Thyroid gland (tissue), 4 donors: ENCODE results near the gene LRIG1. TPM values are rescaled to one million over a fixed set of nuclear protein-coding genes. Genes with fewer than 3 reads are reported as not detected.

Source experiments
- DNase-seq, 2 donors: peaks; one replicate each; pipeline ENCODE4 v3.0.0-alpha.2; 2019
- H3K27ac ChIP-seq, 3 donors: fragments of 200-600 bp; sonication (generic); 1 replicate in 2 of 3; 2 replicates in 1 of 3; pipeline ENCODE4 v1.5.1; 2016 to 2019; ENCODE audit warnings: mild to moderate bottlenecking in 1 of 3, moderate library complexity in 1 of 3
- H3K27me3 ChIP-seq: fragments of 200-600 bp; sonication (generic); one replicate; pipeline ENCODE4 v1.5.1; 2019
- H3K36me3 ChIP-seq, 2 donors: fragments of 200-600 bp; sonication (generic); one replicate each; pipeline ENCODE4 v1.5.1; 2016 to 2019
- H3K4me1 ChIP-seq, 2 donors: fragments of 200-600 bp; sonication (generic); one replicate each; pipeline ENCODE4 v1.5.1; 2017 to 2019
- H3K4me3 ChIP-seq, 3 donors: fragments of 200-600 bp; sonication (generic); replicated peaks in 1 of 3; 1 replicate in 2 of 3; 2 replicates in 1 of 3; pipeline ENCODE4 v1.5.1; 2016; ENCODE audit warnings: mild to moderate bottlenecking in 1 of 3
- H3K9me3 ChIP-seq: fragments of 200-600 bp; sonication (generic); one replicate; pipeline ENCODE4 v1.5.1; 2017
- POLR2A ChIP-seq, 2 donors: fragments of 450-650 bp; IDR thresholded peaks; one replicate each; pipeline ENCODE4 v1.6.1; 2017; ENCODE audit warnings: antibody characterized with exemption in 2 of 2, mild to moderate bottlenecking in 2 of 2, moderate library complexity in 1 of 2
- WGBS, 2 donors: methylation state at CpG; one replicate each; pipeline ENCODE4 v1.1.5; 2017; 5-methylcytosine and 5-hydroxymethylcytosine counted together
- intact Hi-C: fragments of 100-400 bp; cut with DNase I; formaldehyde crosslinking; loops from one replicate; pipeline ENCODE4 v1.15.1; 2023
- total RNA-seq, 4 donors: library from RNA; depleted of rRNA; stranded (reverse); fragments of >200 nt; gene quantifications; one replicate each; pipeline ENCODE4 v1.2.3, GENCODE V29; 2016
- TF ChIP-seq, protein P1 (sequence below), 6 experiments: fragments of 200-600 bp in 3 of 6; fragments of 450-650 bp in 3 of 6; sonication (generic) in 3 of 6; IDR thresholded peaks; one replicate each; pipeline ENCODE4 v1.5.1; 2016 to 2019; ENCODE audit warnings: antibody characterized with exemption in 6 of 6, mild to moderate bottlenecking in 2 of 6, inconsistent platforms in 1 of 6, moderate library complexity in 1 of 6

Gene LRIG1
- total RNA-seq, 4 donors from 2014 or later: 45.8 to 69.7 (median 61.7) TPM

DNA sequence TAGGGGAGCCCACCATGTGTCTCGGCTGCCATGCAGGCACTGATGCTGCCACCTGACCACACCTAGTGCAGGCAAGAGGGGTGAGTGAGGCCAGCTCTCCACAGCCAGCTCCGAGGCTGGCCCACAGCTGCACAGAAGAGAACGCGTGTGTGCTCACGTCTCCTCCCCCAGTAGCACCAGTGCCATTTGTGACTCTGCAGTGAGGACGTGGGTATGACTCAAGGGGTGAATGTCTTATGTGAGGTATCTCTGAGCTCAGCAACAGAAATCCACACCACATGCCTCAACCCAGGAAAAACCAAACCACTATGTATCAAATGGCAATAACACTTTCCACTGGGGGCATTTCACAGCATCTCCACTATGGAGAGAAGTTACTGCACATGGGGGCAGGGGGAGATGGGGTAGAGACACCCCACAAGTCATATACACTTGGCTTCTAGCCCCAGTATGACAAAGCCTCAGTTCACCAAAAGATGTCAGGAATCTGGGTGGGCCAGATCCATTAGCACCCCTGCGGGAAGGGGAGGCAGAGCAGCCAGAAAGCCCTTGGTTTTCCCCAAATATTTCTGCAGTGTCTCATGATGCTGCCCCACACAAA, 87.6 kb downstream of the LRIG1 start:
- no peak for DNase-seq
- H3K36me3 ChIP-seq: peaks cover 13 to 16% of the 10 kb centered on the region in 2 donors
- no peaks in the 10 kb centered on the region for H3K27me3 ChIP-seq
- intact Hi-C loops: loop anchor here (5.0 kb wide), 1 partner anchor 89 kb away; the partner anchor contains the start of gene LRIG1
- H3K4me3 ChIP-seq: no peak overlapping the region
- no peaks in the 10 kb centered on the region for H3K9me3 ChIP-seq
- WGBS, 2 donors: 92 to 94% methylated on average over 2 to 5 of the region's 7 CpGs
- peaks cover 6 to 7% of the 10 kb centered on the region in 2 donors for H3K4me1 ChIP-seq
- TF ChIP-seq, protein P1, sequence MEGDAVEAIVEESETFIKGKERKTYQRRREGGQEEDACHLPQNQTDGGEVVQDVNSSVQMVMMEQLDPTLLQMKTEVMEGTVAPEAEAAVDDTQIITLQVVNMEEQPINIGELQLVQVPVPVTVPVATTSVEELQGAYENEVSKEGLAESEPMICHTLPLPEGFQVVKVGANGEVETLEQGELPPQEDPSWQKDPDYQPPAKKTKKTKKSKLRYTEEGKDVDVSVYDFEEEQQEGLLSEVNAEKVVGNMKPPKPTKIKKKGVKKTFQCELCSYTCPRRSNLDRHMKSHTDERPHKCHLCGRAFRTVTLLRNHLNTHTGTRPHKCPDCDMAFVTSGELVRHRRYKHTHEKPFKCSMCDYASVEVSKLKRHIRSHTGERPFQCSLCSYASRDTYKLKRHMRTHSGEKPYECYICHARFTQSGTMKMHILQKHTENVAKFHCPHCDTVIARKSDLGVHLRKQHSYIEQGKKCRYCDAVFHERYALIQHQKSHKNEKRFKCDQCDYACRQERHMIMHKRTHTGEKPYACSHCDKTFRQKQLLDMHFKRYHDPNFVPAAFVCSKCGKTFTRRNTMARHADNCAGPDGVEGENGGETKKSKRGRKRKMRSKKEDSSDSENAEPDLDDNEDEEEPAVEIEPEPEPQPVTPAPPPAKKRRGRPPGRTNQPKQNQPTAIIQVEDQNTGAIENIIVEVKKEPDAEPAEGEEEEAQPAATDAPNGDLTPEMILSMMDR (IDR thresholded peaks at IDR 0.05): no peak
- no peak for TF ChIP-seq POLR2A (IDR thresholded peaks at IDR 0.05)
- no peak overlapping the region for H3K27ac ChIP-seq

- Histone ChIP-seq H3K9me3 (no peaks in the 10 kb centered on the region), H3K36me3 (peaks cover 15 to 19% of the 10 kb centered on the region in 2 donors), H3K27ac (no peak overlapping the region), H3K27me3 (no peaks in the 10 kb centered on the region), H3K4me3 (no peak overlapping the region), H3K4me1 (no peaks in the 10 kb centered on the region)
- intact Hi-C loops: loop anchor here (5.0 kb wide), 1 partner anchor 90 kb away; the partner anchor contains the start of gene LRIG1
- 81 to 90% methylated on average over 15 to 24 of the region's 24 CpGs for WGBS, 2 donors
- TF ChIP-seq, protein P1 (IDR thresholded peaks at IDR 0.05): no peak
- no peak for TF ChIP-seq POLR2A (IDR thresholded peaks at IDR 0.05)
- no peak for DNase-seq
Measured at GRCh38 chr3:66411961-66412887, 88.6 kb downstream of the LRIG1 start.

DNA sequence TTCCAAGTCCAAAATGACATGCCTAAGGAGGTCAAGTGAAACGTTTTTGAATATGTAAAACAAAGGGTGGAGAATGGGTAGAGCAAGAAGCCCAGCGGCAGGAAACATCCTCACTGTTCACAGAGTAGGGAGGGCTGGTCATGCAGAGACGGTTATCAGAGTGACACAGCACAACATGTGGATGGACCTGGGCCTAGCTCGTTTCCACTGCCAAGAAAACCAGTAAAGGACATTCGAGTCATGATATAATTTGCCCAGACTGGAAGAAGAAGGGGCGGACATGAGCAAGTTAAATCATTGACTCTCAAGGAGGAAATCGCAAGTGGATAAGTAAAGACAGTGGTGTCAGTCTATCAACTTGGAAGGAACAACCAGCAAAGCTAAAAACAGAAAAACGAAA, 89.3 kb downstream of the LRIG1 start:
- no peak overlapping the region for H3K4me3 ChIP-seq
- 66 to 68% methylated on average over 8 of the region's 8 CpGs for WGBS, 2 donors
- TF ChIP-seq, protein P1 (IDR thresholded peaks at IDR 0.05): no peak
- no peaks in the 10 kb centered on the region for H3K27me3 ChIP-seq
- intact Hi-C loops: loop anchor here (5.0 kb wide), 1 partner anchor 91 kb away; the partner anchor contains the start of gene LRIG1
- DNase-seq: no peak
- no peaks in the 10 kb centered on the region for H3K4me1 ChIP-seq
- peaks cover 22% of the 10 kb centered on the region in 2 donors for H3K36me3 ChIP-seq
- no peak overlapping the region for H3K27ac ChIP-seq
- H3K9me3 ChIP-seq: no peaks in the 10 kb centered on the region

DNA sequence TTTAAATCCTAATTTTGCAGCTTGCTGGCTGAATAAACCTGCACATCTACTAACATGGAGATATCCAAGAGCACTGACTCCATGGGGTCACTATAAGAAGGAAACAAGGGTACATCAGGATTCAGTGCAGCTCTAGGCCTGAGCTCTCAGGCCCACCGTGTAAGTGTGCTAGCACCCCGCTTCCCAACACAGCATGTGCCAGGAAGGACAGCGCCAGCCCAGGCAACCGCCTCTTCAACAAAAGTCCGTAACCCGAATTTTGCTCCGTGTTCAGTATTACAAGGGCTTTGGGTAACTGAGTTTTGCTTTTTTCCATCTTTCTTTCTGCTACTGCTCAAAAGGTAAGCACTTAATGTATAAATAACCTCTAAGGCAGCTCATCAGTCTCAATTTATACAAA, 89.8 kb downstream of the LRIG1 start:
- DNase-seq: no peak
- WGBS, 2 donors: 96 to 97% methylated on average over 7 of the region's 7 CpGs
- intact Hi-C loops: loop anchor here (5.0 kb wide), 1 partner anchor 91 kb away; the partner anchor contains the start of gene LRIG1

More for the DNA sequence above, 89.8 kb downstream of the LRIG1 start:
- TF ChIP-seq, protein P1 (IDR thresholded peaks at IDR 0.05): no peak
- no peak for TF ChIP-seq POLR2A (IDR thresholded peaks at IDR 0.05)
- Histone ChIP-seq H3K9me3 (no peaks in the 10 kb centered on the region), H3K36me3 (peaks cover 24% of the 10 kb centered on the region in 2 donors), H3K27me3 (no peaks in the 10 kb centered on the region), H3K4me3 (no peak overlapping the region), H3K4me1 (no peaks in the 10 kb centered on the region), H3K27ac (no peak overlapping the region)
